H9 (cell line): ENCODE measurements around the gene TMTC3. TPM values are rescaled to one million over a fixed set of nuclear protein-coding genes. Genes with fewer than 3 reads are reported as not detected.

Experiments
- DNase-seq: peaks from one replicate; pipeline ENCODE4 v3.0.0-alpha.2; 2017
- H2AFZ ChIP-seq: one replicate; pipeline ENCODE4 v1.6.1; 2013; ENCODE audit warnings: mild to moderate bottlenecking, low read length, control low read depth, moderate library complexity
- H2AK5ac ChIP-seq: 2 replicates; pipeline ENCODE4 v1.6.1; 2013; ENCODE audit warnings: low read length, control low read depth, mixed read lengths; ENCODE audit not compliant: insufficient read length
- H2BK120ac ChIP-seq: one replicate; pipeline ENCODE4 v1.6.1; 2013; ENCODE audit warnings: low read depth, mild to moderate bottlenecking, low read length, control low read depth, inconsistent platforms; ENCODE audit not compliant: poor library complexity, severe bottlenecking
- H2BK12ac ChIP-seq: 2 replicates; pipeline ENCODE4 v1.6.1; 2013; ENCODE audit warnings: low read length, control low read depth, mixed read lengths, low read depth; ENCODE audit not compliant: insufficient read length
- H2BK15ac ChIP-seq: 2 replicates; pipeline ENCODE4 v1.6.1; 2013; ENCODE audit warnings: low read depth, low read length, control low read depth
- H2BK20ac ChIP-seq: one replicate; pipeline ENCODE4 v1.6.1; 2013; ENCODE audit warnings: low read depth, mild to moderate bottlenecking, low read length, control low read depth, inconsistent platforms; ENCODE audit not compliant: poor library complexity, severe bottlenecking
- H2BK5ac ChIP-seq: 2 replicates; pipeline ENCODE4 v1.6.1; 2013; ENCODE audit warnings: low read length, control low read depth, mixed read lengths; ENCODE audit not compliant: insufficient read length
- H3K14ac ChIP-seq: 2 replicates; pipeline ENCODE4 v1.6.1; 2013; ENCODE audit warnings: low read length, control low read depth; ENCODE audit not compliant: insufficient read depth
- H3K18ac ChIP-seq: 2 replicates; pipeline ENCODE4 v1.6.1; 2013; ENCODE audit warnings: low read depth, mild to moderate bottlenecking, mixed read lengths, low read length, control low read depth; ENCODE audit not compliant: insufficient read length
- H3K23ac ChIP-seq: 2 replicates; pipeline ENCODE4 v1.6.1; 2013; ENCODE audit warnings: low read length, control low read depth, mixed read lengths, low read depth; ENCODE audit not compliant: insufficient read length
- H3K23me2 ChIP-seq: 2 replicates; pipeline ENCODE4 v1.6.1; 2013; ENCODE audit warnings: low read depth, mild to moderate bottlenecking, mixed read lengths, low read length, control low read depth; ENCODE audit not compliant: insufficient read length, poor library complexity, severe bottlenecking
- H3K27ac ChIP-seq: 2 replicates; pipeline ENCODE4 v1.5.1; 2013; ENCODE audit warnings: low read length, control low read depth, mixed read lengths, low read depth; ENCODE audit not compliant: insufficient read length
- H3K27me3 ChIP-seq: 2 replicates; pipeline ENCODE4 v1.6.1; 2013; ENCODE audit warnings: low read length, control low read depth, inconsistent platforms; ENCODE audit not compliant: insufficient read depth
- H3K4ac ChIP-seq: 2 replicates; pipeline ENCODE4 v1.6.1; 2013; ENCODE audit warnings: low read depth, mild to moderate bottlenecking, control low read depth, inconsistent platforms, low read length, moderate library complexity
- H3K4me1 ChIP-seq: 2 replicates; pipeline ENCODE4 v1.6.1; 2013; ENCODE audit warnings: low read length, control low read depth, inconsistent platforms; ENCODE audit not compliant: insufficient read depth
- H3K4me2 ChIP-seq: 2 replicates; pipeline ENCODE4 v1.6.1; 2013; ENCODE audit warnings: low read length, control low read depth, mixed read lengths; ENCODE audit not compliant: insufficient read length, insufficient read depth
- H3K56ac ChIP-seq: 2 replicates; pipeline ENCODE4 v1.6.1; 2013; ENCODE audit warnings: low read depth, mild to moderate bottlenecking, mixed read lengths, low read length, control low read depth; ENCODE audit not compliant: insufficient read length
- H3K79me1 ChIP-seq: 2 replicates; pipeline ENCODE4 v1.6.1; 2013; ENCODE audit warnings: low read depth, mild to moderate bottlenecking, moderate library complexity, low read length, control low read depth, inconsistent platforms; ENCODE audit not compliant: insufficient read depth, poor library complexity, severe bottlenecking
- H3K79me2 ChIP-seq: 2 replicates; pipeline ENCODE4 v1.6.1; 2013; ENCODE audit warnings: low read length, control low read depth, inconsistent platforms; ENCODE audit not compliant: insufficient read depth
- H3K9ac ChIP-seq: 2 replicates; pipeline ENCODE4 v1.6.1; 2013; ENCODE audit warnings: low read length, control low read depth, mixed read lengths; ENCODE audit not compliant: insufficient read length; ENCODE audit errors: extremely low read depth
- H3K9me3 ChIP-seq: one replicate; pipeline ENCODE4 v1.6.1; 2013; ENCODE audit warnings: low read depth, low read length, inconsistent platforms; ENCODE audit not compliant: control insufficient read depth
- H3T11ph ChIP-seq: one replicate; pipeline ENCODE4 v1.6.1; 2013; ENCODE audit warnings: mild to moderate bottlenecking, low read length, control low read depth, inconsistent platforms
- H4K20me1 ChIP-seq: one replicate; pipeline ENCODE4 v1.6.1; 2013; ENCODE audit not compliant: control insufficient read depth, insufficient read length, insufficient read depth
- H4K5ac ChIP-seq: 2 replicates; pipeline ENCODE4 v1.6.1; 2013; ENCODE audit warnings: low read depth, mild to moderate bottlenecking, mixed read lengths, low read length, control low read depth; ENCODE audit not compliant: insufficient read length
- H4K8ac ChIP-seq: replicated peaks from 2 replicates; pipeline ENCODE4 v1.6.1; 2013; ENCODE audit warnings: low read length, control low read depth, mixed read lengths, low read depth; ENCODE audit not compliant: insufficient read length
- H4K91ac ChIP-seq: 2 replicates; pipeline ENCODE4 v1.6.1; 2013; ENCODE audit warnings: low read depth, mild to moderate bottlenecking, moderate library complexity, mixed read lengths, low read length, control low read depth; ENCODE audit not compliant: insufficient read length
- H3K27ac Mint-ChIP-seq, 3 experiments: 2 replicates in 2 of 3; 3 replicates in 1 of 3; pipeline ENCODE4 v1.8.0; 2020 to 2021; ENCODE audit warnings: mixed read lengths in 3 of 3, mild to moderate bottlenecking in 1 of 3, moderate library complexity in 1 of 3
- H3K27me3 Mint-ChIP-seq: 2 replicates; pipeline ENCODE4 v1.8.0; 2021; ENCODE audit warnings: low read depth, mild to moderate bottlenecking, moderate library complexity, mixed read lengths
- H3K36me3 Mint-ChIP-seq, 3 experiments: 2 replicates in 2 of 3; 3 replicates in 1 of 3; pipeline ENCODE4 v1.8.0; 2020 to 2021; ENCODE audit warnings: low read depth in 3 of 3, mixed read lengths in 3 of 3; ENCODE audit not compliant: insufficient read depth in 1 of 3
- H3K4me1 Mint-ChIP-seq, 2 experiments: 2 replicates each; pipeline ENCODE4 v1.8.0; 2020; ENCODE audit warnings: mixed read lengths in 2 of 2
- H3K4me3 Mint-ChIP-seq, 2 experiments: 2 replicates in 1 of 2; 3 replicates in 1 of 2; pipeline ENCODE4 v1.8.0; 2020 to 2021; ENCODE audit warnings: mild to moderate bottlenecking in 2 of 2, mixed read lengths in 2 of 2, moderate library complexity in 1 of 2
- H3K9me3 Mint-ChIP-seq, 2 experiments: 2 replicates in 1 of 2; 3 replicates in 1 of 2; pipeline ENCODE4 v1.8.0; 2020; ENCODE audit warnings: mild to moderate bottlenecking in 2 of 2, mixed read lengths in 2 of 2, moderate library complexity in 1 of 2
- WGBS: extraction: QIAGEN DNeasy Blood & Tissue Kit; methylation state at CpG from one replicate; pipeline ENCODE4 v1.1.7; 2013; ENCODE audit warnings: missing lambda C conversion rate, low lambda C conversion rate, mixed read lengths; ENCODE audit not compliant: insufficient read length; ENCODE audit errors: extremely low coverage; 5-methylcytosine and 5-hydroxymethylcytosine counted together
- total RNA-seq: library from RNA; stranded (reverse); gene quantifications from 2 replicates; pipeline ENCODE4 v1.2.1, GENCODE V29; 2021
- TF ChIP-seq, protein P1 (sequence below): fragments of 200-600 bp; sonication (generic); conservative IDR thresholded peaks from 3 replicates; pipeline ENCODE4 v1.8.0; 2021; ENCODE audit warnings: antibody characterized with exemption, mild to moderate bottlenecking

The TMTC3 gene
- total RNA-seq, 1 experiment from 2014 or later: 37.7 TPM

DNA sequence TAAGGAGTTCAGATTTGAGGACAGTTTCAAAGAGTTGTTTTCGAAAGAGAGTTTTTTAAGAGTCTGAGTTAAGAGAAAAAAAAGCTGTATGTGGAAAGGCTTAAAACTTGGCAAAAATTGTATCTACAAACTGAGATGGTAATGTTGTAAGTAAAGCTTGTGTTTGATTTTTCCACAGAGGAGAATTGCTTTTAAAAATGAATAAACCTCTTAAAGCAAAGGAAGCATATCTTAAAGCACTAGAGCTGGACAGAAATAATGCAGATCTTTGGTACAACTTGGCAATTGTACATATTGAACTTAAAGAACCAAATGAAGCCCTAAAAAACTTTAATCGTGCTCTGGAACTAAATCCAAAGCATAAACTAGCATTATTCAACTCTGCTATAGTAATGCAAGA lies 50.3 kb downstream of the TMTC3 start:
- WGBS: no CpG with 5 or more reads among the region's 2 CpGs
- H3K4me1 Mint-ChIP-seq: peaks cover 5 to 8% of the 10 kb centered on the region in 2 experiments; a peak in 1 of 4 replicates
- TF ChIP-seq, protein P1, sequence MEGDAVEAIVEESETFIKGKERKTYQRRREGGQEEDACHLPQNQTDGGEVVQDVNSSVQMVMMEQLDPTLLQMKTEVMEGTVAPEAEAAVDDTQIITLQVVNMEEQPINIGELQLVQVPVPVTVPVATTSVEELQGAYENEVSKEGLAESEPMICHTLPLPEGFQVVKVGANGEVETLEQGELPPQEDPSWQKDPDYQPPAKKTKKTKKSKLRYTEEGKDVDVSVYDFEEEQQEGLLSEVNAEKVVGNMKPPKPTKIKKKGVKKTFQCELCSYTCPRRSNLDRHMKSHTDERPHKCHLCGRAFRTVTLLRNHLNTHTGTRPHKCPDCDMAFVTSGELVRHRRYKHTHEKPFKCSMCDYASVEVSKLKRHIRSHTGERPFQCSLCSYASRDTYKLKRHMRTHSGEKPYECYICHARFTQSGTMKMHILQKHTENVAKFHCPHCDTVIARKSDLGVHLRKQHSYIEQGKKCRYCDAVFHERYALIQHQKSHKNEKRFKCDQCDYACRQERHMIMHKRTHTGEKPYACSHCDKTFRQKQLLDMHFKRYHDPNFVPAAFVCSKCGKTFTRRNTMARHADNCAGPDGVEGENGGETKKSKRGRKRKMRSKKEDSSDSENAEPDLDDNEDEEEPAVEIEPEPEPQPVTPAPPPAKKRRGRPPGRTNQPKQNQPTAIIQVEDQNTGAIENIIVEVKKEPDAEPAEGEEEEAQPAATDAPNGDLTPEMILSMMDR: no peak

More for the DNA sequence above, 50.3 kb downstream of the TMTC3 start:
- no peak overlapping the region for H3K14ac ChIP-seq
- H3K9ac ChIP-seq: no peak overlapping the region
- H3T11ph ChIP-seq: no peak overlapping the region
- H3K4me1 ChIP-seq: no peaks in the 10 kb centered on the region
- H3K23ac ChIP-seq: no peak overlapping the region
- H4K8ac ChIP-seq: no peak overlapping the region
- H2BK15ac ChIP-seq: no peak overlapping the region
- no peaks in the 10 kb centered on the region for H3K9me3 ChIP-seq
- H3K9me3 Mint-ChIP-seq: no peaks in the 10 kb centered on the region
- H3K18ac ChIP-seq: no peak overlapping the region
- H4K20me1 ChIP-seq: no peaks in the 10 kb centered on the region
- no peaks in the 10 kb centered on the region for H3K27me3 Mint-ChIP-seq
- H2BK5ac ChIP-seq: no peak overlapping the region
- H3K23me2 ChIP-seq: no peaks in the 10 kb centered on the region
- no peak overlapping the region for H3K27ac Mint-ChIP-seq
- no peak overlapping the region for H4K5ac ChIP-seq
- no peaks in the 10 kb centered on the region for H3K79me2 ChIP-seq
- no peaks in the 10 kb centered on the region for H3K27me3 ChIP-seq
- H3K4me3 Mint-ChIP-seq: no peak overlapping the region
- no peak for DNase-seq
- H3K4me2 ChIP-seq: no peak overlapping the region
- peaks cover 6 to 15% (median 7%) of the 10 kb centered on the region in 3 experiments for H3K36me3 Mint-ChIP-seq
- H2BK20ac ChIP-seq: no peak overlapping the region
- no peaks in the 10 kb centered on the region for H3K79me1 ChIP-seq
- H3K56ac ChIP-seq: no peak overlapping the region
- H2BK12ac ChIP-seq: no peak overlapping the region
- H4K91ac ChIP-seq: no peak overlapping the region
- no peak overlapping the region for H2AFZ ChIP-seq
- no peak overlapping the region for H2BK120ac ChIP-seq
- H3K27ac ChIP-seq: no peak overlapping the region
- H3K4ac ChIP-seq: no peak overlapping the region
- H2AK5ac ChIP-seq: no peak overlapping the region
